ENCODE data around the gene KCNK17.

The KCNK17 gene

DNA sequence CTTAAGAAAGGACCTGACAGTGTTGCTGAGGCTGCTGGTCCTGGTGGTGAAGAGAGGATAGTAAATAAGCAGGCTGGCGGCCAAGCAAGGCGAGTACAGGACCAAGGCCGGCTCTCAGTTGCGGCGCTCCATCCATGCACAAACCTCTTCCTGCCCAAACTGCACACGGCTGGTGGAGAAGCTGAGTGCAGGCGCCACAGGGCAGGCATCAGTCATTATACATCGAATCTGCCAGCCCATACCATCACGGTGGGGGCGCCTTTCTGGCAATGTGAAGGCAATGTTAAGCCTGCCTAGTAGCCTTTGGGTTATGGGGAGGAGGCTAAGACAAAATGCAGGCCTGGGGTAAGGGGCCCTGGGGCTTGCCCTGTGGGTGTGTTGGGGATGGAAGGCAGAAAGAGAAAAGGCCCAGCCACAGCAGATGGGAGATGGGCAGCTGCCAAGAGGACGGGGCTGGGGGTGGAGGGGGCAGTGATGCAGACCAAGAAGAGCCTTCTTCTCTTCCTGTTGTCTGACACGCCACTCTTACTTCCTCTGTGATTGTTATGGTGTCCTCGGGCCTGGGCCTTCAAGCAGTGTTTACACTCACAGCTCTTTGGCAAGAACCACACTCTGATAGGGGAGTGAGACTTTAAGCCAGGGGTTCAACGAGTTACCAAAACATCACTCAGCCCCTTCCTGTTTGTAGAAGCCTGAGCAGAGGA, 28.6 kb upstream of the KCNK17 start:
- H3K27ac Mint-ChIP-seq, result no peak overlapping the region
- no peak overlapping the region for H3K4me3 Mint-ChIP-seq
- H3K36me3 Mint-ChIP-seq (ENCODE audit: low read depth), result no peaks in the 10 kb centered on the region
- H3K27me3 Mint-ChIP-seq (ENCODE audit: low read depth), result peaks cover 21% of the 10 kb centered on the region
- H3K9me3 Mint-ChIP-seq, result no peaks in the 10 kb centered on the region
- no peaks in the 10 kb centered on the region for H3K4me1 Mint-ChIP-seq (ENCODE audit: low read depth)

DNA sequence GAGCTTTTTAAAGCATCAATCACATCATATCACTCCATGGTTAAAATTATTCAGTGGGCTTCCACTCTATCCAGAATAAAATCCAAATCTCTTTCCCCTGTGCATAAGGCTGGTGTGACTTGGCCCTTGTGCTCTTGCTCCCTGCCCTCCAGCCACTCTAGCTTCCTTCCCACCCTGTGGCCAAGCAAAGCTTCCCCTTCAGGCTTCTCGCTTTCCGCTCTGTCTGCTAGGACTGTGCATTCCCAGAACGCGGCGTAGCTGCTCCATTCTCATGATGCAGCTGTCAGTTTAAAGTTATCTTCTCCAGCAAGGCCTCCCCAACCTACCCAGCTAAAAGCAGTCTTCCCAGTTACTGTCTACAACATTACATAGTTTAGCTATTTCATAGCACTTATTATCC, 27.7 kb upstream of the KCNK17 start:
- H3K27ac Mint-ChIP-seq, result no peak overlapping the region
- no peaks in the 10 kb centered on the region for H3K4me1 Mint-ChIP-seq (ENCODE audit: low read depth)
- H3K36me3 Mint-ChIP-seq (ENCODE audit: low read depth), result no peaks in the 10 kb centered on the region
- H3K27me3 Mint-ChIP-seq (ENCODE audit: low read depth), result peaks cover 26% of the 10 kb centered on the region
- H3K9me3 Mint-ChIP-seq, result no peaks in the 10 kb centered on the region
- no peak overlapping the region for H3K4me3 Mint-ChIP-seq

DNA sequence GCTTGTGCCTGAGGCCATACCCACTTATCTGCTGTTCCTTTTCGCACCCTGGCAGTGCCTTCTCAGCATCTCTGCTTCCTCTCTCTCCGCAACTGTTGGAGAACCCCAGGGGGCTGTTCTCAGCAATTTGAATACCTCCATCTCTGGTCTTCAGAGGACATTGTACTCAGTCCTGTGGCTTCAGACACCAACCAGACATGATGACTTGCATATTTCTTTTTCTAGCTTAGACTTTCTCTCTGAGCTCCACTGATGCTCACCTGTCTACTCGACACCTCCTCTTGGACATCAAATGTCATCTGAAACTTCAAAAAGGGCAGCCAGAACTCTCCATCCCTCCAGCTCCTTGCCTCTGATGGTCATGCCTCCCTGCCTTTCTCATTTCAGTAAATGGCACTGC, 27.1 kb upstream of the KCNK17 start:
- H3K27me3 Mint-ChIP-seq (ENCODE audit: low read depth), result peaks cover 26% of the 10 kb centered on the region
- no peaks in the 10 kb centered on the region for H3K9me3 Mint-ChIP-seq

DNA sequence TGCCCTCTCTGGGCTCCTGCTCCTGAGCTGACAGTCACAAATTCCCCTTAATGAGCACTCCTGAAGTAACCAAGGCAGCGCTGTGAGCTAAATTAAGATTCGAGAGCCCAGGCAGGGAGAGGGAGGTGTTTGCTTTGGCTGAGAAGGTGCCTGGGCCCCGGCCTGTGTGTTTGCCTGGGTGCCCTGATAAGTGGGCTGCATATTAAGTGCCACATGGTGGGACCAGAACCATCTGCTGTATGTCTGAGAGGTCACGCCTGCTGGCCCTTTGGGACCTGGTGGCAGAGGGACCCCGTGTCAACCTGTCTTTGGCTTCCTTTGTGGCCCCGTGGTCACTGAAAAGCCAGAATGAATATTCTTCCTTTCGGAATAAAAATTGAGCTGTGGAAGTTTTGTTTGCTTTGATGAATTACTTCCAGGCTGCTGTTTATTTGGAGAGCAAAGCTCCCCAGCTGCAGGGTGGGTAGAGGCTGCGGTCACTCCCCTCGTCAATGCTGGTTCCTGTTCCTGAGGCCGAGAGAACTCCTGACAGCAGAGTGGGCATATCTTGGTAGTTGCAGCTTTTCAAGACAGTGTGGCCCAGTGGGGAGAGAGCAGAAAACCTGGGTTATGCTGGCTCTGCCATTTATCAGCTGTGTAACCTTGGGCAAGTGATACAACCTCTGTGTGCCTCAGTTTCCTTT, 25.8 kb upstream of the KCNK17 start:
- Mint-ChIP-seq H3K4me1 (ENCODE audit: low read depth) (peaks cover 11% of the 10 kb centered on the region), H3K36me3 (ENCODE audit: low read depth) (no peaks in the 10 kb centered on the region), H3K27ac (no peak overlapping the region), H3K9me3 (no peaks in the 10 kb centered on the region), H3K4me3 (no peak overlapping the region), H3K27me3 (ENCODE audit: low read depth) (peaks cover 32% of the 10 kb centered on the region)

More for the DNA sequence above, 27.1 kb upstream of the KCNK17 start:
- H3K4me1 Mint-ChIP-seq (ENCODE audit: low read depth), result peaks cover 4% of the 10 kb centered on the region
- H3K27ac Mint-ChIP-seq, result no peak overlapping the region
- H3K4me3 Mint-ChIP-seq, result no peak overlapping the region
- no peaks in the 10 kb centered on the region for H3K36me3 Mint-ChIP-seq (ENCODE audit: low read depth)

DNA sequence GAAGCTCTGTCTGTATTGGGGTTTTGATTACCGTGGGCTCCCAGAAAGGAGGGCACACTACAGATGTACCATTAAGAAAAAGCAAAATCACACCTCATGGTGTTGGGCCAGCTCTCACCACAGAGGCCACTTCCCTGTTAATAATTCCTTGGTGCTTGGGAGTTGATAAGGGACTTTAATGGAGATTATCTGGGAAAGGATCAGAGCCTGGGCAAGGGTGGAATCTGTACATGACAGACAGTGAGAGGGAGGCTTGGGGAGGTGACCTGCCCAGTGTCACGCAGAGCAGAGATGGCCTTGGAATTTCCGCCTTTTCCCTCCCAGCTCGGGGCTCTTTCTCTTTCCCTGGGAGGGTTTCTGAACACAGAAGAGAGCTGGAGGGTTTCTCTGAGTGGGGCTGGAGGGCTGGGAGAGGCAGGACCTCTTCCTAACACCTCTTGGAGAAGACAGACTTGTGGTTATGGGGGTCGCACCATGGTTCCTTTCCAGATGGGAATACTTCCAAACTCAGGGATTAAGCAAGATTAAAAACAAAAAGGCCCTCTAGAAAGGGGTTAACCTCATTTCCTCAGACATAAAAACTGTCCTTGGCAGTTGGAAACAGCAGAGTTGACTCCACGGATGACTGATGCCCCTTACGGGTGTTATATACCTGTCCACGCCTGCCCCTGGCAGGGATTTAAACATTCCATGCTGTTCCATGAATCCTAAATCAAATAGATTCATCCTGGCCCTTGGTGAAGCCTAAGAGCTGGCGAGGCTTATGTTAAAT, 25.1 kb upstream of the KCNK17 start:
- Mint-ChIP-seq H3K27ac (no peak overlapping the region), H3K9me3 (no peaks in the 10 kb centered on the region), H3K36me3 (ENCODE audit: low read depth) (no peaks in the 10 kb centered on the region), H3K27me3 (ENCODE audit: low read depth) (peaks cover 37% of the 10 kb centered on the region), H3K4me1 (ENCODE audit: low read depth) (peaks cover 13% of the 10 kb centered on the region), H3K4me3 (no peak overlapping the region)

DNA sequence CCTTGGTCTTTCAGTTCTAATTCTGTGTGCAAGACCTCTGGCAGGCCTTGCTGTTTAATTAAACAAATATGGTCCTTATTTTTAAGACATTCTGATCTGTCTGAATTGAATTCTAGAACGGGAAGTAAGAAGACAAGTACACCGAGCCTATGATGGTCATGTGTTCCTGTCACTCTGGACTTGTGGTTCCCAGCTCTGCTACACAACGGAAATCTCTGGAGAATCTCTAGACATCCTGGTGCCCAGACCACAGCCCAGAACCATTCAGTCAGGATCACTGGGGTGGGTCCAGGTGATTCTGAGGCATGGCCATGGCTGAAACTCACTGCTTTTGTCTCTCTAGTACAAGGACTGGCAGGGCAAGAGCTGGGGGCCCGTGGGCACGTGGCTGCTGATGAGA, 24.2 kb upstream of the KCNK17 start:
- no peaks in the 10 kb centered on the region for H3K36me3 Mint-ChIP-seq (ENCODE audit: low read depth)
- peaks cover 13% of the 10 kb centered on the region for H3K4me1 Mint-ChIP-seq (ENCODE audit: low read depth)
- H3K9me3 Mint-ChIP-seq, result no peaks in the 10 kb centered on the region
- H3K27ac Mint-ChIP-seq, result no peak overlapping the region
- peaks cover 37% of the 10 kb centered on the region for H3K27me3 Mint-ChIP-seq (ENCODE audit: low read depth)
- H3K4me3 Mint-ChIP-seq, result no peak overlapping the region

DNA sequence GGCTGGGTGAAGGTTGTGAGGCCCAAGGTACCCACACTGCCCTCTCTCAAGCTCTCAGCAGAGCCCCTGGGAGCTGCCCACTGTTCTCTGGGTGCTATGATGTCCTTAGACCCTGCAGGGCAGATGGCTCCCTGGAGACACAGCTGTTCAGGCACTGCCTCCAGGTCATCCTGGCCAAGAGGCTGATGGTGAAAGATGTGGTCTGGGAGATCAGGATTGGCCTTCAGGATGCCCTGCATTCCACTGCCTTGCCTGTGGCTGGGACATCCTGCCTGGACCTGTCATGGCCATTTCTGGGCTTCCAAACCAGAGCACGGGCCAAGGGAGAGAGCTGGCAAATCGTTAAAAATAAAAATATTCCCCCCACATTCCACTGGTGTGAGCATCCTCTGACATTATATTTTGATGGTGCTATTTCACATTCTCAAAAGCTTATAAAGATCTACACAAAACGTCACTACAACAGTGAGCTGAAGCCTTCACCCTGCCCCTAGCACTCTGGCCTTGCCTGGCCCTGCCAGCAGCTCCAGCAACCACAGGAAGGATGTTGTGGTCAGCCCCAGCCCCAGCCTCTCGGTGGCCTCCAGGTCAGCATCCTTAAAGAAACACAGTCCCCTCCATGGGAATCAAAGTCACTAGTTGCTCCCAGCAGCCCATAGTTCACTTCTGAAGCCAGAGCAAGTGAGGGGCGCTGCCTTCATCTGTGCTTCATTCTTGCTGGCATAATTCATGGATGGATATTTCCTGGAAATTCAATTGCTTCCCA, 21.7 kb upstream of the KCNK17 start:
- no peaks in the 10 kb centered on the region for H3K9me3 Mint-ChIP-seq
- no peak overlapping the region for H3K4me3 Mint-ChIP-seq
- peaks cover 13% of the 10 kb centered on the region for H3K4me1 Mint-ChIP-seq (ENCODE audit: low read depth)
- peaks cover 47% of the 10 kb centered on the region for H3K27me3 Mint-ChIP-seq (ENCODE audit: low read depth)
- H3K36me3 Mint-ChIP-seq (ENCODE audit: low read depth), result no peaks in the 10 kb centered on the region
- no peak overlapping the region for H3K27ac Mint-ChIP-seq

DNA sequence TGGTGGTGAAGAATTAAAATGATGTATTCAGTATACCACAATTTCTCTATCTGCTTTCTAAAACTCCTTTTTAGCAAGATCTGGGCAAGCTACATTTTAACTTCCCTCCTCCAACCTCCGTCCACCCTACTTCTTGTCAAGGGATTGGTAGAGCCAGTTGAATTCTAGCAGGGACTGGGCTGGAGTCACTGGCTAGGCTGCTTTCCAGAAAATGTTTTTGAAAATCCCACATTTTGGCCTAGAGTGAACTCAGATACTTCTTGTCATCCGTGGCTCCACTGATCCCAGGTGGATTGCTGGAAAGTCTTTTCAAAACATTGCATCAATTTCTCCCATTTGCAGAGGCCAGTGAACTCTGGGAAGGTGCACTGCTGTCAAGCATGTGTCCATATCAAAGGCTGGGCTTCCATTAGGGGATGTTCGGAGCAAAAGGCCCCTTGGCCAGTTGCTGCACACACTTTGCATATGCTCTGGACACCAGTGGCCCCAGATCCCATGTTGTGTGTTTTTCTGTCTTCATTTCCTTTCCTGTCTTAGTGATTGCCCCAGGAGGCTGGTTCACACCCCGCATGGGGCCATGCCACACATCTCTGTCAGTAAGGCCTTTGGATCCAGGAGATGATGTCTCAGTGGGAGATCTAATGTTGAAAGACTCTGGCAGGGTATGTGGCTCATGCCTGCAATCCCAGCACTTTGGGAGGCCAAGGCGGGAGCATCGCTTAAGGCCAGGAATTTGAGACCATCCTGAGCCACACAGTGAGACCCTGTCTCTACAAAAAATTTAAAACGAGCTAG, 19.6 kb upstream of the KCNK17 start:
- Mint-ChIP-seq H3K36me3 (ENCODE audit: low read depth) (no peaks in the 10 kb centered on the region), H3K27me3 (ENCODE audit: low read depth) (peaks cover 37% of the 10 kb centered on the region), H3K4me3 (no peak overlapping the region), H3K9me3 (no peaks in the 10 kb centered on the region), H3K4me1 (ENCODE audit: low read depth) (peaks cover 13% of the 10 kb centered on the region), H3K27ac (no peak overlapping the region)

DNA sequence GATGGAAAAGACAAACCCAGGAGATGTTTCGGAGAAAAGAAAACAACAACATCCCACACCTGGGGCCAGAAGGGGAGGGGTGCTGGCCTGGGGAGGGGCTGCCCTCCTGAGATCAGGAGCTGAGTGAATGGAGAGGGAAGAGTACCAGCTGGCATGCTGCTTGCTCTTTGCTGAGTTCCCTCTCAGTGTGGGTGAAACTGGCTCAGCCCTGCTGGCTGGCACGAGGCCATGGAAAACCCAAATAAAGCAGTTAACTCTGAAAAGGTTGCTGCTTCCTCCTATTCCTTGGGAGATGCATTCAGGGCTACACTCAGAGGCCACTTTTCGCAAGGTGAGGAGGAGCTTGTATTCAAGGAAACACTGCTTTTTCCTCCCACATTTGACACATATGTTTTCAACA, 16.3 kb upstream of the KCNK17 start:
- H3K4me1 Mint-ChIP-seq (ENCODE audit: low read depth), result peaks cover 2% of the 10 kb centered on the region
- no peaks in the 10 kb centered on the region for H3K36me3 Mint-ChIP-seq (ENCODE audit: low read depth)
- no peak overlapping the region for H3K27ac Mint-ChIP-seq
- peaks cover 22% of the 10 kb centered on the region for H3K27me3 Mint-ChIP-seq (ENCODE audit: low read depth)
- H3K4me3 Mint-ChIP-seq, result no peak overlapping the region
- no peaks in the 10 kb centered on the region for H3K9me3 Mint-ChIP-seq

DNA sequence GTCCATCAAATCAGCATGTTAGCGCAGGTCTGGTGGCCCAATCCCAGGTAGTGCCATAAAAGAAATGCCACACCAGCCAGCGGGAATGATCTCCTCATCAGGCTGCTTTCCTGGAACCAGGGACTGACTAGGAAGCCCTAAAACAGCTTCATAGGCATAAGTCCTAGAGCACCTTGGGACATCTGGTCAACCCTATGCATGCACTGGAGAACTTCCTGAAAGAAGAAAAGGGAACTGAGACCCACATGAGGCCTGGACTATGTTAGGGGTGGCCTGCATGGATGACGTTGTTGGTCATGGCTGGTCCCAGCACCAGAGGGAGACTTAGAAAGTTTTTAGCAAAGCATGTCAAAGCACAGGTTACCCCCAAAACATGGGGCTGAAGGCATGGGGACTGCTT, 15.8 kb upstream of the KCNK17 start:
- Mint-ChIP-seq H3K4me3 (no peak overlapping the region), H3K27me3 (ENCODE audit: low read depth) (peaks cover 24% of the 10 kb centered on the region), H3K9me3 (no peaks in the 10 kb centered on the region), H3K36me3 (ENCODE audit: low read depth) (no peaks in the 10 kb centered on the region), H3K4me1 (ENCODE audit: low read depth) (peaks cover 2% of the 10 kb centered on the region), H3K27ac (no peak overlapping the region)

DNA sequence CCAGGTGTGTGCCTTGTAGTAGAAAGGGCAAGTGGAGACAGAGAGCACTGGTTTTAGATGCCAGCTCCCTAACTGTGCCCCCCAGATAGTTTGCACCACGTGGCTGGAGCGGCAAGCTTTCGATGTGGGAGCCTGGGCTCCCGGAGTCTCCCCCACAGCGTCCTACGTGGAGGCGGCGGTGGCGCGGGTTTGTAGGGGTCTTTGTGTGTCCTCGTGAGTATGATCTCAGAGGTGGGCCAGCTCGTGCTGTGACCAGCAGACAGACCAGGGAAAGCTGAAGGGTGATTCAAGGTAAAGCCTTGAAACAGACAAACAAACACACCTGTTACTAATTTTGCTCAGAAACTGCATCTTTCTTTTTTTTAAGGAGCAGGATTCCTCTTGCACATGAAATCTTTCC, 13.8 kb upstream of the KCNK17 start:
- Mint-ChIP-seq H3K27me3 (ENCODE audit: low read depth) (peaks cover 19% of the 10 kb centered on the region), H3K9me3 (no peaks in the 10 kb centered on the region), H3K36me3 (ENCODE audit: low read depth) (no peaks in the 10 kb centered on the region), H3K27ac (no peak overlapping the region), H3K4me1 (ENCODE audit: low read depth) (no peaks in the 10 kb centered on the region), H3K4me3 (no peak overlapping the region)

DNA sequence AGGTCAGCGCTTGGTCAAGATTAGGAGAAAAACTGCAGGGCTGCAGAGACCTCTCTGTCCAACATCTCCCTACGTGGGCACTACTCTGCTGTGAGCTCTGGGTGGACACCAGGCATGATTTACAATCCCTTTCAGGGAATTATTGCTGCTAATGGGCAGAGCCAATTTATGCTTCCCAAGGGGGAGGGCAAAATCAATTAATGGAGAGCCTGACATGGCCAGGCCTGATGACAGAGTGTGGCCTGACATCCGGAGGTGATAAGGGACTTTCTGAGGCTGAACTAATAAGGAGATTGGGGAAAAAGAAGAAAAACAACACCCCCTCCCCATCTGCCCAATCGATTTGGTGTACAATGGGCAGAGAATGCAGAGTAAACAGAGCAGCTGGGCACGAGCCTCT, 13.3 kb upstream of the KCNK17 start:
- no peak overlapping the region for H3K27ac Mint-ChIP-seq

DNA sequence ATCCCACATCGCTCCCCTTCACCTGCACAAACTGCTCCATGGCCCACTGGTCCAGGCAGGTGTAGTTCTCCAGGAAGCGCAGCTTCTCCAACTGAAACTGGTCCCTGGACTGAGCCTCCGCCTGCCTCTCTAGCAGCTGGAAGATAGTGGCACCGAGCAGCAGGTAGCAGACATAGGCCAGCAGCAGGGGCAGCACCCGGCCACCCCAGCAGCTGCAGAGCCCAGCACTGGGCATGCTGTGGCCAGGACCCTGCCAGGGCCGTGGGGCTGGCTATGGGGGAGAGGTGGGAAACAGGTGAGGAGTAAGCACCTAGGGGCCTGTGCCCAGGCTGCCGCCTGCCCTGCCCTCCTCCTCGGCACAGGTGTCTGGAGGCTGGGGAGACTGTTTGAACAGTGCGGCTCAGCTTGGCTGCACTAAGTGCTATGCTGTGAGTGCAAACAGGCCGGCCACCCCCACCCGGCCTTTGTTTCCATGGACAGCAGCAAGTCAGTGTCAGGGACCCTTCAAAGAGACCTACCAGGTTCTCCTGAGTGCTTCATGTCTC, 8.2 kb upstream of the KCNK17 start, which contains the start of gene KCNK16:
TSS of gene KCNK16 (minus strand) at position 397 of the 545 bp plus-strand sequence. CDS start at position 235, 162 bp downstream.
- H3K36me3 Mint-ChIP-seq (ENCODE audit: low read depth), result no peaks in the 10 kb centered on the region
- H3K4me3 Mint-ChIP-seq, result no peak within 1 kb of the TSS
- H3K9me3 Mint-ChIP-seq, result no peaks in the 10 kb centered on the region
- H3K27ac Mint-ChIP-seq, result no peak within 1 kb of the TSS
- peaks cover 15% of the 10 kb centered on the region for H3K27me3 Mint-ChIP-seq (ENCODE audit: low read depth)
- no peaks in the 10 kb centered on the region for H3K4me1 Mint-ChIP-seq (ENCODE audit: low read depth)

More for the DNA sequence above, 13.3 kb upstream of the KCNK17 start:
- Mint-ChIP-seq H3K27me3 (ENCODE audit: low read depth) (peaks cover 13% of the 10 kb centered on the region), H3K9me3 (no peaks in the 10 kb centered on the region), H3K36me3 (ENCODE audit: low read depth) (no peaks in the 10 kb centered on the region), H3K4me3 (no peak overlapping the region), H3K4me1 (ENCODE audit: low read depth) (no peaks in the 10 kb centered on the region)

Data from T-helper 1 cell treated with Interleukin-12 subunit alpha and Interleukin-12 subunit beta and Interleukin-4 antibody, amounts not matched to agents 30 μg/mL and 1 μg/mL, for 36 hours (primary cell).